GM12873 (cell line): ENCODE measurements around the gene USP31.

Experiments
- CTCF ChIP-seq: IDR thresholded peaks from 2 replicates; pipeline ENCODE4 v1.5.1; 2012; ENCODE audit warnings: low read depth, mild to moderate bottlenecking, moderate library complexity, low read length, control low read depth; ENCODE audit not compliant: insufficient read depth; ENCODE audit errors: missing control alignments

The USP31 gene

GRCh38 chr16:23119570-23119969 lies 29.7 kb downstream of the USP31 start:
- no peak for TF ChIP-seq CTCF

DNA sequence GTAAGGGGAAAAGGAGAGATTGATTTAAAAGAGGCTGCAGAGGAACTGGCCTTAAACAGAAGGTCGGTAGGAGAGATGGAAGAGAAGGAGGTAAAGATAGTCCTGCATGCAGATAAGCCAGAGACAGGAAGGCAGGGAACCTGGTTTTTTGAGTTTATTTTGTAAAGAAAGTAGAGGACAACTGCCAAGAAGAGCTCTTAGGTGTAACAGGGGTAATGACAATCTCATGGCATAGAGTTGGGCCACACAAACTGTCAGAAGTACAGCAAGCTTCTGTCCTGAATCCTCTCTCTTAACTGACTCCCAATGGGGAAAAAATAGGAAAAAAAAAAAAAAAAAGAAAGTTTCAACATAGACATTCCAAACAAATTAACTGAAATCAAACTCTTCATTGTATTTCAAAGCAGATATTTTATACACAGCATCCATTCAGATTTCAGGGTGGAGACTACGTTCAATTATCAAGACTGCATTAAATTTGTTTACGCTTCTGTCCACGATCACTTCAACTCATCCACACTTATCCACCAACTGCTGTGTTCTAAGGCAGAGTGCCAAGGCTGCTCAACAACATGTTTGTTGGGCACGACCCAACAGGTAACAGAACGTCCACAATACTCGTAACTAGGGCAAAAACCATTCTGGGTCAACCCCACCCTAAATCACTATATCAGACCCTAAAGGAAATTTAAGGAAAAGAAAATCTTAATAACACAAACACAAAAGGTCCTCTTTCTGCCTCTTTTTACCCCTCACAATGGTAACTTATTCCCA lies 34.9 kb downstream of the USP31 start:
- no peak for TF ChIP-seq CTCF

DNA sequence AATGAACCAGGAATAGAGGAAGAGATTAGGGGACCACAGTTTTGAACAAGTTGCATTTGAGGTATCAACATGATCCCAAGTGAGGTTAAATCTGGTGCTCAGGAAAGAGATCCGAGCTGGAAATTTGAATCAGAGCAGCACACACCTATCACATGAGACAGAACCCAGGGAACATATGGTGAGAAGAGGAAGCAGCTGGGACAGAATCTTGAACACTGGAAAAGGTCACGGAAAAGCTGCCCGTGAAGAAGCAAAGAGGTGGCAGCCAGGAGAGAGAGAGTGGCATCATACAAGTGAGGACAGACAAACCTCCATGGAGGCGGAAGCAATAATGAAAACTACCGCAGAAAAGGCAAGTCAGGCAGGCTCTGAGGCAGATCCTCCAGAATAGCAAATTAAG lies 36.1 kb downstream of the USP31 start:
- TF ChIP-seq CTCF: no peak

DNA sequence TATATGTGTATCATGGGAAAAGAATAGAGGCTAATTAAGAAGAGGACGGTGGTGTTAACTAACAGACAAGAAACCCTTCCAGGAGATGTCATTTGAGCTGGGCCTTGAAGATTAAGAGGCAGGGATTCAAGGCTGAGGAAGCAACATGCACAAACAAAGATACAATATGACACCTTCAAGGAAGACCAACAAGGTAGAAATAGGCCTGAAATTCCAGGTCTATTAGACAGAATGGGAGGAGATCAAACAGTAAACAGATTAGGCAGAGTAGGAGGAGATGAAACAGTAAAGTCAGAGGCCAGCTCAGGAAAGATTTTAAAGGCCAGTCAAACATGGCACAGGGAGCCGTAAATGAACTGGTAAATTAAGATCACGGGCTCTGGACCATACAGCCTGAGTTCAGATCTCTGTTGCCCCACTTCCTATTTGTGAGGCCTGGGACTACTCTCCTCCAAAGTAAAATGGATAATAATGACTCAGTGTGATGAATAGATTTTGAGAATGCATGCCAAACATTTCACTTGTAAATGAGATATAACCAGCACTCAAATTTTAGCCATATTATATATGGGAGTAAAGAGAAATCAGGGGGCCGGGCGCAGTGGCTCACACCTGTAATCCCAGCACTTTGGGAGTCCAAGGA lies 38.9 kb downstream of the USP31 start:
- TF ChIP-seq CTCF: no peak

DNA sequence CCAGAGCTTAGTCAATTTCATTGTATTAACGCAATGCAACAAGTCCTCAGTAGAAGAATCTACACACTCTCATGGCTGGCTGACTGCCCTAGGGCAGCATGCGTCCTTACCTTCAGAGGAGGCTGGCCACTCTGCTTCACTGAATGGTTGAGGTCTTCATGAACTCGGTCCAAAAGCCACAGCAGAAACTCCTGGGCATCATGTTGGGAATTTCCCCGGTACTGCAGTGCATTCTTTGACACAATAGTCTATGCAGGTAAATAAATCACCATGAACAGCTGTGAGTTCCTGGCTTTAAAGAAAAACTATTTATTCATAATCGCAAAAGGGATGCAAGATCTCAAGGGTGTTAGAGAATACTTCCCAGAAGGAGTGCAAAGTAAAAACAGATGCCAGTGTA lies 41.3 kb downstream of the USP31 start:
- TF ChIP-seq CTCF: no peak

- TF ChIP-seq CTCF: no peak
These were observed 42.1 kb downstream of the USP31 start for GRCh38 chr16:23107117-23107516.

DNA sequence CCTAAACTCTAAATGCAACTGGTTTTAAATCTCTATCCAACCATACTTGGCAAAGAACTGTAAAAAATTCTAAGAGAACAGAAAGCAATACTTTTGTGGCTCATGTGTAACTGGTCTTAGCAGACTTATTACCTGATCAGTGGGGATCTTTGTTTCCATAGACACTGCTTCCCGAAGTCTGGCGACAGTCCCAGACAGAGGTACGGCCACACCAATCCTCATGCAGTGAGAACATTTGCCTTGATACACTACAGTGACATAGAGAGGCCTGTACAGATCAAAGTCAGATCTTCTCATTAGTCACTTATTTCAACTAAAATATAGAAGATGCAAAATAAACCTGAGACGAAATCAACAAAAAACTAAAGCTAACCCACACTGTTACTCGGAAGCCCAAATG lies 43.9 kb downstream of the USP31 start:
- TF ChIP-seq CTCF: no peak
